Smooth muscle cell (in vitro differentiated cells): Measurements from ENCODE around the gene TSNAXIP1. TPM values are rescaled to one million over a fixed set of nuclear protein-coding genes. Genes with fewer than 3 reads are reported as not detected.

Experiments
- DNase-seq: peaks from one replicate; lab custom pipeline; 2025; ENCODE audit not compliant: unreplicated experiment; lab: John Stamatoyannopoulos, UW
- H2AFZ ChIP-seq: fragments of 200-600 bp; sonication (generic); 2 replicates; pipeline ENCODE4 v1.6.0; 2016; ENCODE audit warnings: antibody characterized with exemption, low read depth, mild to moderate bottlenecking
- H3F3A ChIP-seq: fragments of 200-600 bp; sonication (generic); 2 replicates; pipeline ENCODE4 v1.6.0; 2017; ENCODE audit warnings: antibody characterized with exemption, low read depth
- H3K27ac ChIP-seq: fragments of 200-600 bp; sonication (generic); 2 replicates; pipeline ENCODE4 v1.5.1; 2016; ENCODE audit warnings: low read depth, mild to moderate bottlenecking
- H3K27me3 ChIP-seq: fragments of 200-600 bp; sonication (generic); 2 replicates; pipeline ENCODE4 v1.6.1; 2016; ENCODE audit warnings: low read depth, mild to moderate bottlenecking
- H3K36me3 ChIP-seq: fragments of 200-600 bp; sonication (generic); 2 replicates; pipeline ENCODE4 v1.5.1; 2016; ENCODE audit warnings: low read depth
- H3K4me1 ChIP-seq: fragments of 200-600 bp; sonication (generic); 2 replicates; pipeline ENCODE4 v1.5.1; 2016; ENCODE audit warnings: low read depth
- H3K4me2 ChIP-seq: fragments of 200-600 bp; sonication (generic); 2 replicates; pipeline ENCODE4 v1.6.0; 2016; ENCODE audit warnings: mild to moderate bottlenecking
- H3K4me3 ChIP-seq: fragments of 200-600 bp; sonication (generic); 2 replicates; pipeline ENCODE4 v1.5.1; 2016; ENCODE audit warnings: mild to moderate bottlenecking
- H3K79me2 ChIP-seq: fragments of 200-600 bp; sonication (generic); 2 replicates; pipeline ENCODE4 v1.6.0; 2016; ENCODE audit warnings: low read depth, mild to moderate bottlenecking
- H3K9ac ChIP-seq: fragments of 200-600 bp; sonication (generic); 2 replicates; pipeline ENCODE4 v1.6.0; 2016; ENCODE audit warnings: low read depth
- H3K9me3 ChIP-seq: fragments of 200-600 bp; sonication (generic); replicated peaks from 2 replicates; pipeline ENCODE4 v1.5.1; 2016; ENCODE audit warnings: low read depth
- H4K20me1 ChIP-seq: fragments of 200-600 bp; sonication (generic); 2 replicates; pipeline ENCODE4 v1.6.0; 2016; ENCODE audit warnings: low read depth
- CTCF ChIP-seq: fragments of 200-600 bp; sonication (generic); IDR thresholded peaks from 2 replicates; pipeline ENCODE4 v1.5.1; 2017; ENCODE audit warnings: borderline replicate concordance, mild to moderate bottlenecking, antibody characterized with exemption; ENCODE audit not compliant: insufficient read depth, poor library complexity, severe bottlenecking
- WGBS: methylation state at CpG from one replicate; pipeline ENCODE4 v1.1.7; 2016; ENCODE audit warnings: low lambda C conversion rate; 5-methylcytosine and 5-hydroxymethylcytosine counted together
- polyA plus RNA-seq: library from polyadenylated mRNA; unstranded; fragments of >200 nt; fragmentation: Nextera tagmentation; extraction: Ambion mirVana; gene quantifications from 2 replicates; pipeline ENCODE4 v1.2.1, GENCODE V29; 2016
- total RNA-seq: library from RNA; depleted of rRNA; stranded (reverse); fragments of >200 nt; gene quantifications from 2 replicates; pipeline ENCODE4 v1.2.3, GENCODE V29; 2014

TSNAXIP1 gene
- total and polyA plus RNA-seq, 2 experiments from 2014 or later = 0.18 to 1.0 TPM

DNA sequence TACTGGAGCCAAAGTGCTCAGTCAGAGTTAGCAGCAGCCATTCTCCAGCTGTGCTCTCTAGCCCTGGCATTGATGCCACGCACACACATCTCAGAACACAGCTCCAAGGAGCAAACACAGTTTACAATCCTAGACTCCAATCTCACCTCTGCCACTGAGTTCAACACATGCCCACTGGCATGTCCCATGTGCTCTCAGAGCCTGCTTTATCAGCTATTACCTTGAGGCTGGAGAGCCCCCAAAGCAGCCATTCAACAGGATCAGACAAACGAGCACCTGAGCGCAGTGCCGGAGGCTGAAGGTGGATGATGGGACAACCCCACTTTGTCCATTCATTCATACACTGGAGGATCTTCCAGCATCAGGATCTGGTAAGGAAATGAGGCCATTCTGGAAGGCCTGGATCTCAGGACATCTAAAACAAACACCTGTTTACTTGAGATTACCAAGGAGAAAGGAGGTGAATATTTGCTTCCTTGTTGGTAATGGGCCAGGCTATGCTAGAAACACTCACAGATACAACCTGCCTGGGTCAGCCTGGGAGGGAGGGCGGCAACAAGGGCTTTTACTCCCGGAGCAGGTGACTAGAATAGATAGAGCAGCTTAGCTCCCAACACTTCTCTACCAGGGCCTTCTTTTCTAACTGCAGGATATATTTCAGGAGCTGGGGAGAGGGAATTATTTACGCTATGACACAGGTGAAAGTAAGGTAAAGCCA lies 25.7 kb upstream of the TSNAXIP1 start:
- H3K4me1 ChIP-seq = no peaks in the 10 kb centered on the region
- no peak overlapping the region for H2AFZ ChIP-seq
- H3K36me3 ChIP-seq = no peaks in the 10 kb centered on the region
- TF ChIP-seq CTCF = no peak
- H3K9ac ChIP-seq = no peak overlapping the region
- no peaks in the 10 kb centered on the region for H3K27me3 ChIP-seq
- no peaks in the 10 kb centered on the region for H3K9me3 ChIP-seq
- H3K27ac ChIP-seq = no peak overlapping the region
- DNase-seq = no peak
- no peaks in the 10 kb centered on the region for H3F3A ChIP-seq
- WGBS = 96% methylated on average over 7 of the region's 7 CpGs
- no peak overlapping the region for H3K4me3 ChIP-seq
- H3K79me2 ChIP-seq = peaks cover 33% of the 10 kb centered on the region
- H3K4me2 ChIP-seq = no peak overlapping the region
- peaks cover 92% of the 10 kb centered on the region for H4K20me1 ChIP-seq

GRCh38 chr16:67781565-67781921 lies 25.1 kb upstream of the TSNAXIP1 start:
- Histone ChIP-seq H3K9ac (no peak overlapping the region), H3K36me3 (no peaks in the 10 kb centered on the region), H3K27me3 (no peaks in the 10 kb centered on the region), H3K79me2 (peaks cover 31% of the 10 kb centered on the region), H4K20me1 (peaks cover 92% of the 10 kb centered on the region), H3K4me2 (no peak overlapping the region), H3F3A (no peaks in the 10 kb centered on the region), H3K27ac (no peak overlapping the region), H3K4me1 (no peaks in the 10 kb centered on the region), H3K4me3 (no peak overlapping the region), H3K9me3 (no peaks in the 10 kb centered on the region), H2AFZ (no peak overlapping the region)
- DNase-seq = no peak
- no peak for TF ChIP-seq CTCF
- WGBS = 84% methylated on average over 5 of the region's 5 CpGs

GRCh38 chr16:67782567-67783352 lies 23.9 kb upstream of the TSNAXIP1 start:
- Histone ChIP-seq H3K9me3 (no peaks in the 10 kb centered on the region), H3K36me3 (no peaks in the 10 kb centered on the region), H3K4me3 (no peak overlapping the region), H3K79me2 (peaks cover 27% of the 10 kb centered on the region), H3K27me3 (no peaks in the 10 kb centered on the region), H3F3A (no peaks in the 10 kb centered on the region), H3K4me1 (no peaks in the 10 kb centered on the region), H3K27ac (no peak overlapping the region), H3K9ac (no peak overlapping the region), H4K20me1 (peaks cover 92% of the 10 kb centered on the region), H3K4me2 (no peak overlapping the region), H2AFZ (no peak overlapping the region)
- no peak for DNase-seq
- WGBS = 45% methylated on average over 12 of the region's 12 CpGs
- no peak for TF ChIP-seq CTCF

DNA sequence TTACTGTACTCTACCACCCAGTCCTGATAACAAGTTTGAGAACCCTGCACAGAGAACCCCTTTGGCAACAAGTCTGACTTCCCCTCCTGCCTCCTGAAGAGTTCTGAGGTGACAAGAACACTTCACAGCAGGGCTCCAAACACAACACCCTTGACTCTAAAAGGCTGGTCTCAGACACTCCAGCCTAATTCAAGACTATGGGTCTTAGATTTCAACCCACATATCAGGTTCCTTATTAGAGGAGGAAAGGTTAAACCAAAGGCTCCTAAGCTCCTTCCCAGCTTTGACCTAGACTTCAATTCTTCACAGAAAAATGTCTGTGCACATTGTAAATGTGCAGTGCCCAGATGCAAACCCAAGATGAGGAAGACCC lies 23.4 kb upstream of the TSNAXIP1 start:
- no peaks in the 10 kb centered on the region for H3F3A ChIP-seq
- peaks cover 25% of the 10 kb centered on the region for H3K79me2 ChIP-seq
- no peak for TF ChIP-seq CTCF
- H2AFZ ChIP-seq = no peak overlapping the region
- peaks cover 92% of the 10 kb centered on the region for H4K20me1 ChIP-seq
- no peaks in the 10 kb centered on the region for H3K9me3 ChIP-seq
- H3K36me3 ChIP-seq = no peaks in the 10 kb centered on the region
- no peak for DNase-seq
- no peak overlapping the region for H3K9ac ChIP-seq
- no peak overlapping the region for H3K4me2 ChIP-seq
- no peaks in the 10 kb centered on the region for H3K4me1 ChIP-seq
- H3K27ac ChIP-seq = no peak overlapping the region
- no peaks in the 10 kb centered on the region for H3K27me3 ChIP-seq
- no peak overlapping the region for H3K4me3 ChIP-seq
